Ammon's horn (tissue), 1 donor: Measurements from ENCODE around the gene CCDC28A.

Source experiments
- DNase-seq: peaks from one replicate; pipeline ENCODE4 v3.0.0-alpha.2; 2016; ENCODE audit warnings: low spot score

Gene CCDC28A

DNA sequence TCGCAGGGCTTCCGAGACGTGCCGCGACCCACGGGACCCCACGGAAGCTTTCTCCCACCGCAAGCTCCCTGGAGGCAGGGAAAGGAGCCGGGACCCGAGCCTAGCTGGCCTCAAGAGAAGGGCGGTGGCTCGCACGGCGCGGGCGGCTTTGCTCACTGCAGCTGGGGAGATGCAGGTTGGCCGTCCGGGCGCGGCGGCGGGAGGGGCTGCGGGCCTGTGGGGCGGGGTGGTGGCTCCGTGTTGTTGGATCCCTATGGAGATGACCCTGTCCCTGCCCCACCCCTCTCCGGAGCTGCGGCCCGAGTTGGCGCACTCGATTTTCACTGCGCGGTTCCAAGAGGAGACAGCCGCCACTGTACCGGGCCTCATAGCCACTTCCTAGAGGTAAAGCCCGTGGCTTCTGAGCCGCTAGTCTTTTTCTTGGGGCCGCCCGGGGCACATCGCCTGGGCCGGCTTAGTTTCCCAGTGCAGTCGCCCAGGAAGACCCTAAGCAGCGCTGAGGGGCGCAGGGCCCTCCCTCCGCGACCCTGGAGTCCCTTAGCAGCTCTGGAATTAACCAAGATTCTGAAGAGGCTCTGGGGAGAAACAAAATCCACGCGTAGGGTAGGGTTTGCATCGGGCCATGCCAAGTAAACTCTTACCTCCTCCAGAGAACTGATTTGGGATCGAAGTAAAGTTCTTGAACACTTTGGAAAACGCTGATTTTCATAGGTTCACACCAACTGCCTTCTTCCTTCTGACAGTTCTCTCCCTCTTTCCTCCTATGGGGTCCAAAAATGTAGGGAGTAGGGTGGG lies 22.4 kb downstream of the CCDC28A start, which contains the start of gene ECT2L:
TSS of gene ECT2L (plus strand) at position 279 of the 795 bp plus-strand sequence. CDS start 17,188 bp downstream, outside the sequence.
- no peak for DNase-seq

DNA sequence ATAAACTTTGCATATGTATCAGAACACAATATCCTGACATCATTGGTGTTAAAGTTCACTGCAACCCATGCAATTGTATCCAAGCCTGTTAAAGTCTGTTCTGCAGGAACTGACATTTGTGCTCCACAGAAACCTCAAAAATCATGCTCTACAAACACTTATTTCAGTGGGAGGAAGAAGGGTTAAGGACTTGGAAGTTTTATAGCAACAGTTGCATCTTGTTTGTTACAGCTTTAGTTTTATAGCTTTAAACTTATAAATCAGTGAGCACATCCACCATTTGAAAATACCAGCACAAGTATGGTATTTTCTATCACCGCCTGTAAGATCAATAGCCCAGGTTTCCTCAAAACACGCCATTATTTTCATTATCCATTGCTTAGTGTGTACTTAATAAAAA lies 23.2 kb downstream of the CCDC28A start:
- no peak for DNase-seq

GRCh38 chr6:138797806-138798446 lies 24.4 kb downstream of the CCDC28A start:
- no peak for DNase-seq

DNA sequence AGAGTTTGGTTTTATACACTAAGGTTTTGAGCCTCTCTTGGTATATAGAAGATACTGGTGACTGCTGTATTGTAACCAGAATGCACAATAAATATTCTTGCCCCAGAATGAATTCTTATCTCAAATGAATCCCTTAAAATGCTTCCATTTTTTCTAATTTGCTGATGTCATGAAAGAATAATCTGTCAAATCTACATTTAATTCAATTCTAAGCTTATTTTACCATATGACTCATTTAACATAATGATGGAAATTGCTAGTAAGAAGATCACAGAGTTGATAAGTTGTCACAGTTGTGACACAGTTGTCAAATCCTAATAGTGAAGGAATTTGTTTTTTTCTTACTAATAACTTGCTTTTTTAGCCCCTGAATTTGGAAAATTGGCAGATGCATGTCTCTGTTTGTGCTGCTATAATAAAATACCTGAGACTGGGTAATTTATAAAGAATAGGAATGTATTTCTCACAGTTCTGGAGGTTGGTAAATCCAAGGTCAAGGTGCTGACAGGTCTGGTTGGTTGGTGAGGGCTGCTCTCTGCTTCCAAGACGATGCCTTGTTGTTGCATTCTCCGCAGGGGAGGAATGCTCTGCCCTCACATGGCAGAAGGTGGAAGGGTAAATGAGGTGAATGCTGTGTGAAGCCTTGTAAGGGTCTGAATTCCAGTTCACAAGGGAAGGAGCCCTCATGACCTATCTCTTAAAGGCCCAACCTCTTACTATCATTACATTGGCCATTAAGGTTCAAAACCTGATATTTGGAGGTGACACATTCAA lies 27.0 kb downstream of the CCDC28A start:
- no peak for DNase-seq

DNA sequence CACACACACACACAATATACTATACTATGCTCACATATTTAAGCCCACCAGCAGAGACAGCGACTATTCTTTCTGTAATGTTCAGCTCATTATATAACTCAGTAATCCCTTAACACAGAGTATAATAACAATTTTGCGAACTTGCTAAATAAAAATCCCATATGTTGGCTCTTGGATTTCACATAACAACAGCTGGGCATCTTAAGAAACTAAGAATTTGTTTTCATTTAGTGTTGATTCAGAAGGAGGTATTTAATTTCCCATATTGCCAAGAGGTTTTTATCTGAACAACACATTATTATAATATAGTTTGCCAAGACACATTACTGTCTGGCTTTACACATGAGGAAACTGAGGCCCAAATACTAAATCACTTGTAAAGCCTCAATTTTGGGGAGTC lies 29.8 kb downstream of the CCDC28A start:
- DNase-seq, result no peak

DNA sequence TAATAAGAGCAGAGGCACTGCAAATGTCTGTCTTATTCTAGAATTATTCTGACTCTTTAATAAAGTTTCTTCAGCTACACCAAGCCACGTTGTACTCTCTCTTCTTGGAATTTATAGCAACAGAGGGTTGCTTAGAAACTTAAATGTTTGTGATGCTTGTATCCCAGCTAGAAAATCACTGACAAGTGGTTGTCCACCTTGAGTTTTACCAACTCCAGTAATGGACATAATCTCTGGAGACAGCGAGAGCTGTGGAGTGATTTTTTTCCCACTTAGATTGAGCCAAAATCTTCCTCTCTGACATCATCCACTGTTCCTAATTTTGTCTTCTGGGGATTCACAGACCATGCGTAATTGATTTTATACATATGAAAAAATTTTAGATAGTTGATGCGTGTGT lies 30.3 kb downstream of the CCDC28A start:
- DNase-seq, result no peak

DNA sequence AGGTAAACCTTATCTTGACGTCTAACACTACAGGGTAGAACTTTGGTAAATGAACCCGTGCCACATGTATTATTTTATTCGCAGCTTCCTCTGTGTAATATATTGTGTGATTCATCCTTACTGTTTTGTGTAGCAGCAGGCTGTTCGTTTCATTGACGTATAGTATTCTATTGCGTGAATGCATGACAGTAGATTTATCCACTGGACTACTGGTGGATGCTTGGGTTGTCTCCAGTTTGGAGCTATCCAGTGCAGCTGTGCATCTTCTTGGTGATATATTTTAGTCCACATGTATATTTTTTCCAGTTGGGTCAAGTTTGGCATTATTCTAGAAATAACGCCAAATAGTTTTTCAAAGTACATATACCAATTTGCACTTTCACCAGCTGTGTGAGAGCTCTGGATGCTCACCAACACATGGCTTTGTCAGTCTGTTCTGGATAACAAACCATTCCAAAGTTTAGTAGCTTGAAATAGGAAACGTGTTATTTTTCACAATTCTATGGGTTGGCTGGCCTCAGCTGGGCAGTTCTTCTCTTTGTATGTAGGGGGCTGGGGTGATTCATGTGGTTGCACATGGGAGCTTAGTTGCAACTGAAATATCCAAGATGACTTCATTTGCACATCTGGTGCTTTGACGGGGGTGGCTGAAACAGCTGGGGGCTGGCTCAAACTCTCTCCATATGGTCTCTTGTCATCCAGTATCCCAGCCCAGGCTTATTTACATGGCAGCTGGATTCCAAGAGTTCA lies 31.6 kb downstream of the CCDC28A start:
- DNase-seq, result no peak

- DNase-seq, result no peak
Observed at GRCh38 chr6:138806889-138807288, 33.3 kb downstream of the CCDC28A start.

DNA sequence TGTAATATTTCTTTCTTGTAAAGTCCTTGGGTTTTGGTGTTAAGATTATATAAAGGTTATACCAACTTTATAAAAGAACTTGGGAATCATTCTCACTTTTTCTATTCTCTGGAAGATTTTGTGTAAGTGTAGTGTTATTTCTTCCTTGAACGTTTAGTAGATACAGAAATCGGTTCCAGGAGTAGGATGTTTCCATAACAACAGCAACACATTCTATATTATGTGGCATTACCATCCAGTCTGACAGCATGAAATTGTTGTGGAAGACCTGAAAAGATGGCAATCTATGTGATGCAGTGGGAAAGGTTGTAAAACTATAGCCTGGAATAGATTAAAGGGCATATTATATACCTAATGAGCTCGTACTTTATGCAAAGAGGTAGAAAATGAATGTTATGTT lies 36.1 kb downstream of the CCDC28A start:
- DNase-seq, result no peak

GRCh38 chr6:138811866-138812265 lies 38.3 kb downstream of the CCDC28A start:
- peak; percentile 22 for DNase-seq

- DNase-seq, result no peak
Observed at GRCh38 chr6:138814179-138814834, 40.7 kb downstream of the CCDC28A start.

GRCh38 chr6:138815221-138815620 lies 41.7 kb downstream of the CCDC28A start:
- no peak for DNase-seq

- peak; percentile 66 for DNase-seq
Observed at GRCh38 chr6:138815797-138816528, 42.4 kb downstream of the CCDC28A start.

GRCh38 chr6:138817799-138818198 lies 44.2 kb downstream of the CCDC28A start:
- DNase-seq, result no peak

- no peak for DNase-seq
Observed at GRCh38 chr6:138818496-138819194, 45.1 kb downstream of the CCDC28A start.

- no peak for DNase-seq
Observed at GRCh38 chr6:138821519-138821918, 48.0 kb downstream of the CCDC28A start.

GRCh38 chr6:138824482-138825144 lies 51.0 kb downstream of the CCDC28A start:
- DNase-seq, result no peak

- no peak for DNase-seq
Observed at GRCh38 chr6:138830248-138830647, 56.7 kb downstream of the CCDC28A start.

GRCh38 chr6:138832182-138832581 lies 58.6 kb downstream of the CCDC28A start:
- DNase-seq, result no peak
